ENCODE measurements around the gene GPR155. TPM values are rescaled to one million over a fixed set of nuclear protein-coding genes. Genes with fewer than 3 reads are reported as not detected.
"Not testable (repeated sequence)": the region's sequence is repeated elsewhere in the genome, so short reads cannot be mapped to it uniquely, and the experiment has no call there.

The GPR155 gene
- total and polyA plus RNA-seq, 4 donors, result 15.4 to 53.8 (median 23.2) TPM

DNA sequence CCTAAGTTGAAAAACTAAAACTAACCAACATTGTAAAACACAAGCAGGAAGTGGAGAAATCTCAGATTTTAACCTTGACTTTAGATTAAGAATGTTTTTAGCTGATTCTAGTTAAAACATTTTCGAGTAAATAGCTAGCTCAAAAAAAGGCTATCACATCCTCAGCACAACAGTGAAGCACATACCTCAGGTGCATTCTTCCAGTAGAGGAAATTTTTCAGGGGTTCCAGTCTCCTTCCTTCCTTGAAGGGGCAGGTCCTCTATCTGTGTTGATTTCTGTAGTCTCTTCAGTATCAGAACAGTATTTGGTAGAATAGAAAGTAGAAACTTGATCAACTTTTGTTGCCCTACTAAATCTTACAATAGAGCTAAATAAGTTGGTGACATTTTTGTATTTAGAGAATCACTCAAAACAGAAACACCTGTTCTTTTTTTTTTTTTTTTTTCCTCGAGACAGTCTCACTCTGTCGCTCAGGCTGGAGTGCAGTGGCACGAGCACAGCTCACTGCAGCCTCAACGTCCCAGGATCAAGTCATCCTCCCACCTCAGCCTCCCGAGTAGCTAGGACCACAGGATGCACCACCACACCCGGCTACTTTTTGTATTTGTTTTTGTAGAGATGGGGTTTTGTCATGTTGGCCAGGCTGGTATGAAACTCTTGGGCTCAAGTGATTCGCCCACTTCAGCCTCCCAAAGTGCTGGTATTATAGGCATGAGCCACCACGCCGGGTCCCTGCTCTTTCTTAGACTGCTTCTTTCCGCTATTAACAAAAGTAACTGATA is 6.9 kb upstream of the GPR155 start:
- H3K4me1 ChIP-seq (ENCODE audit: control insufficient read depth, insufficient read depth, low read length), result no peaks in the 10 kb centered on the region
- no peaks in the 10 kb centered on the region for H3K9me3 ChIP-seq (ENCODE audit: control insufficient read depth, insufficient read depth, low read length)
- no peaks in the 10 kb centered on the region for H3K27me3 ChIP-seq (ENCODE audit: control insufficient read depth, insufficient read depth, low read length)
- H3K36me3 ChIP-seq (ENCODE audit: control insufficient read depth, insufficient read depth, low read length), result no peaks in the 10 kb centered on the region
- WGBS (ENCODE audit: insufficient coverage), result 100% methylated on average over 3 of the region's 11 CpGs
- H3K27ac ChIP-seq (ENCODE audit: low read depth, low read length), result no peak overlapping the region
- no peak overlapping the region for H3K4me3 ChIP-seq (ENCODE audit: low read depth, low read length)
- DNase-seq (ENCODE audit: low read depth in 4 of 6, low spot score in 6 of 6), result no peak

DNA sequence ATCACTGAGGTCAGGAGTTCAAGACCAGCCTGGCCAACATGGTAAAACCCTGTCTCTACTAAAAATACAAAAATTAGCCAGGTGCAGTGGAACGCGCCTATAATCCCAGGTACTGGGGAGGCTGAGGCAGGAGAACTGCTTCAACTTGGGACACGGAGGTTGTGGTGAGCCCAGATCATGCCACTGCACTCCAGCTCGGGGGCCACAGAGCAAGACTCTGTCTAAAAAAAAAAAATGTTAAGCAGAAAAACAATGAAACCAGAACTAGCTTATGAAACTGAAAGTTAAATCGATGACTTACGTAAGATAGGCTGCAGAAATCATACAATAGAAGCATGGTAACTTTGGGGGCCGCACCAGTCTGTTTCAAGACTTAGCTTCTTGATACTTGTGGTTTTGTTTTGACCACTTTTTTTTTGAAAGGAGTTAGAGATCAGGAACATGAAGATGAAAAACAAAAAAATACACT is 6.2 kb upstream of the GPR155 start:
- H3K4me3 ChIP-seq (ENCODE audit: low read depth, low read length), result no peak overlapping the region
- H3K9me3 ChIP-seq (ENCODE audit: control insufficient read depth, insufficient read depth, low read length), result no peaks in the 10 kb centered on the region
- DNase-seq (ENCODE audit: low read depth in 4 of 6, low spot score in 6 of 6), result no peak
- no peak overlapping the region for H3K27ac ChIP-seq (ENCODE audit: low read depth, low read length)
- WGBS (ENCODE audit: insufficient coverage), result 90% methylated on average over 7 of the region's 7 CpGs
- no peaks in the 10 kb centered on the region for H3K27me3 ChIP-seq (ENCODE audit: control insufficient read depth, insufficient read depth, low read length)
- no peaks in the 10 kb centered on the region for H3K36me3 ChIP-seq (ENCODE audit: control insufficient read depth, insufficient read depth, low read length)
- no peaks in the 10 kb centered on the region for H3K4me1 ChIP-seq (ENCODE audit: control insufficient read depth, insufficient read depth, low read length)

DNA sequence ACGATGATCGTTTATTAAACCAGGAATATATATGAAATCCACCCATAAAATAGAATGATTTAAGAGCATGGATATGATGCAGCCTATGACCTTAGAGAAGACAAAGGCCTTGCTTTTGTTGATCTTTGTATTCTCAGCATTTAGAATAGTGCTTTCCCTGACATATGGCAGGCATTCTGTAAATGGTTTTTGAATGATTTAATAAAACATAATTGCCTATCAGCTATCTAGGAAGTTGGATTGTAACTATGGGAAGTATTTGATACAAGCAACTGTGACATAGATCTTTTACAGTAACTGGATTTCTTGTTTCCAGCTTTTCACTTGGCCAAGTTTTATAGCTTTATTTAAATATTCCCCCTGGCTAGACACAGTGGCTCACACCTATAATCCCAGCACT is 5.1 kb upstream of the GPR155 start:
- no CpG with 5 or more reads among the region's 2 CpGs for WGBS (ENCODE audit: insufficient coverage)
- DNase-seq (ENCODE audit: low read depth in 4 of 6, low spot score in 6 of 6), result peak in 1 of 6 donors; percentile 9
- Histone ChIP-seq H3K4me3 (ENCODE audit: low read depth, low read length) (no peak overlapping the region), H3K36me3 (ENCODE audit: control insufficient read depth, insufficient read depth, low read length) (no peaks in the 10 kb centered on the region), H3K4me1 (ENCODE audit: control insufficient read depth, insufficient read depth, low read length) (no peaks in the 10 kb centered on the region), H3K9me3 (ENCODE audit: control insufficient read depth, insufficient read depth, low read length) (no peaks in the 10 kb centered on the region), H3K27me3 (ENCODE audit: control insufficient read depth, insufficient read depth, low read length) (no peaks in the 10 kb centered on the region), H3K27ac (ENCODE audit: low read depth, low read length) (no peak overlapping the region)

DNA sequence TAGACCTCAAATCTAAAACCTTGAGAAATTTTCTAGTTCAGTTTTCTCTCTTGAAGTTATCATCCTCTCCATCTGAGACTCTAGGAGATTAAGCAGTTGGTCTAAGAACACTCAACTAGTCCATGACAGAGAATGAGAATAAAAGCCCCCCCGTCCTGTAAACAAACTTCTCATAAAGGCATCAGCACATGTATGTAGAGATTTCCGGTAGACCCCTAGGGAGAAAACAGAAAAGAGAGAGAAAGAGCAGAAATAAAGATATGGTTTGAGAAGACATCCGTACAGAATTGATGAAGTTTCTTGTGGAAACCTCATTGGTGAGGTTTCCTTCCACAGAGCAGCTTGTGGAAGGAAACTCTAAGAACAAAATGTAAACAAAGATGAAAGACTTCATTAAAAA is 3.2 kb upstream of the GPR155 start:
- no peaks in the 10 kb centered on the region for H3K36me3 ChIP-seq (ENCODE audit: control insufficient read depth, insufficient read depth, low read length)
- H3K27me3 ChIP-seq (ENCODE audit: control insufficient read depth, insufficient read depth, low read length), result no peaks in the 10 kb centered on the region
- no peak overlapping the region for H3K4me3 ChIP-seq (ENCODE audit: low read depth, low read length)
- H3K4me1 ChIP-seq (ENCODE audit: control insufficient read depth, insufficient read depth, low read length), result peaks cover 11% of the 10 kb centered on the region
- DNase-seq (ENCODE audit: low read depth in 4 of 6, low spot score in 6 of 6), result no peak
- H3K9me3 ChIP-seq (ENCODE audit: control insufficient read depth, insufficient read depth, low read length), result no peaks in the 10 kb centered on the region
- WGBS (ENCODE audit: insufficient coverage), result 71% methylated on average over 1 of the region's 3 CpGs
- no peak overlapping the region for H3K27ac ChIP-seq (ENCODE audit: low read depth, low read length)

DNA sequence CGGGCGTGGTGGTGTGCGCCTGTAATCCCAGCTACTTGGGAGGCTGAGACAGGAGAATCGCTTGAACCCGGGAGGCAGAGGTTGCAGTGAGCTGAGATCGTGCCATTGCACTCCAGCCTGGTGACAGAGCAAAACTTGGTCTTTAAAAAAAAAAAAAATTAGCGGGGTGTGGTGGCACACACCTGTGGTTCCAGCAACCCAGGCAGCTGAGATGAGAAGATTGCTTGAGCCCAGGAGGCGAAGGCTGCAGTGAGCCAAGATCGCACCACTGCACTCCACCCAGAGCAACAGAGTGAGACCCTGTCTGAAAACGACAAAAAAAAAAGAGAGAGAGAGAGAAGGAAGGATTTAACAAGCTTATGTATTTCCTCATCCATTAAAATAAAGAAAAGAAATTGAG is 2.7 kb upstream of the GPR155 start:
- not testable (repeated sequence) for H3K9me3 ChIP-seq (ENCODE audit: control insufficient read depth, insufficient read depth, low read length); H3K27me3 ChIP-seq (ENCODE audit: control insufficient read depth, insufficient read depth, low read length); H3K27ac ChIP-seq (ENCODE audit: low read depth, low read length); H3K4me3 ChIP-seq (ENCODE audit: low read depth, low read length); DNase-seq (ENCODE audit: low read depth in 4 of 6, low spot score in 6 of 6); H3K36me3 ChIP-seq (ENCODE audit: control insufficient read depth, insufficient read depth, low read length)
- 100% methylated on average over 3 of the region's 10 CpGs for WGBS (ENCODE audit: insufficient coverage)
- H3K4me1 ChIP-seq (ENCODE audit: control insufficient read depth, insufficient read depth, low read length), result peaks cover 11% of the 10 kb centered on the region

DNA sequence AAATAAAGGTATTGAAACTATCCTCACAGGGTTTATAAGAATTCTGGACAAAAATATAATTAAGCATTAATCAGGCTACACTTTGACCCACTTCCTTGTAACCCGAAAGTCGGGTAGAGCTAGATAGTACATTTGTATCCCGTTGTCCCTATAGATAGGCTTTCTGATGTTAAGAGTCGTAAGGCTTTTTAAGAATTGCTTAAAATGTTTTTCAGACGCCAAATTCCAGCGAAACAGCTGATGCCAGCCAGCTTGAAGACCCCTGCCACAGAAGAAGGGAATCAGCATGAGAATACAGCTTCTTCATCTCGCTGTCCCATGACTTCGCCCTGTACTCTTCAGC is 962 bp upstream of the GPR155 start:
- 92% methylated on average over 4 of the region's 8 CpGs for WGBS (ENCODE audit: insufficient coverage)
- peaks cover 11% of the 10 kb centered on the region for H3K4me1 ChIP-seq (ENCODE audit: control insufficient read depth, insufficient read depth, low read length)
- no peaks in the 10 kb centered on the region for H3K9me3 ChIP-seq (ENCODE audit: control insufficient read depth, insufficient read depth, low read length)
- H3K4me3 ChIP-seq (ENCODE audit: low read depth, low read length), result no peak overlapping the region
- no peak overlapping the region for H3K27ac ChIP-seq (ENCODE audit: low read depth, low read length)
- no peak for DNase-seq (ENCODE audit: low read depth in 4 of 6, low spot score in 6 of 6)
- no peaks in the 10 kb centered on the region for H3K36me3 ChIP-seq (ENCODE audit: control insufficient read depth, insufficient read depth, low read length)
- no peaks in the 10 kb centered on the region for H3K27me3 ChIP-seq (ENCODE audit: control insufficient read depth, insufficient read depth, low read length)

DNA sequence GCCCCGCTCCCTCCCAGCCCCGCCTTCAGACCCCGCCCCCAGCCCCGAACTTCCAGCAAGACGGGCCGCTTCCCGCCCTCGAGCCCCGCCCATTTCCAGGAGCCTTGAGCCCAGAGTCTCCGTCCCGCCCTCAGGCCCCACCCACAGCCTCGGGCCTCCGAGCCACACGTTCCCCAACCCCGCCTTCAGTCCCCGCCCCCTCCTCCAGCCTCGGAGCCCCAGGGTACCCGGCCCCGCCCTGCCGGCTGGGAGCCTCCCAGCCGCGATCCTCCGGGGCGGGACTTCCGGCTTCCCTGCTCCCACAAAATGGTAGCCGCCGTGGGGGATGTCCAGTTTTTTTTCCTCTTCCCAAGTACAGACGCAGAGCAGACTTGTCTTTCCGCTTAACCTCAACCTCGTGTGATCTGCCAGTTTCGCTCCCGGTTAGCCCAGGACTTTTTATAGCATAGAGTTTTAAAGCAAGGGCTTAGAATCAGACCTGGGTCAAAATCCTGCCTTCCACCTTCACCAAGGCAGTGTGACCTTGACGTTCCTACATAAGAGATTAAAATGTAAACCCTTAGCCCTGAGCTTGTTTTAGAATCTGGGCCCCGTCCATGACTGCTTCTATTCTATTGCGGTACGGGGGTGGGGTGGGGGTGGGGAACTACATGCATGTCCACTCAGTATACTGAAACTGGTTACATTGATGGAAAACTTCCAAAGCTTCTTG is 435 bp upstream of the GPR155 start:
- 0% methylated on average over 20 of the region's 36 CpGs for WGBS (ENCODE audit: insufficient coverage)
- peaks cover 11% of the 10 kb centered on the region for H3K4me1 ChIP-seq (ENCODE audit: control insufficient read depth, insufficient read depth, low read length)
- no peaks in the 10 kb centered on the region for H3K27me3 ChIP-seq (ENCODE audit: control insufficient read depth, insufficient read depth, low read length)
- DNase-seq (ENCODE audit: low read depth in 4 of 6, low spot score in 6 of 6), result peak; percentile 75 to 99 (median 98)
- H3K4me3 ChIP-seq (ENCODE audit: low read depth, low read length), result peak overlapping the region; percentile 89
- no peaks in the 10 kb centered on the region for H3K36me3 ChIP-seq (ENCODE audit: control insufficient read depth, insufficient read depth, low read length)
- H3K27ac ChIP-seq (ENCODE audit: low read depth, low read length), result peak overlapping the region; percentile 81
- no peaks in the 10 kb centered on the region for H3K9me3 ChIP-seq (ENCODE audit: control insufficient read depth, insufficient read depth, low read length)

DNA sequence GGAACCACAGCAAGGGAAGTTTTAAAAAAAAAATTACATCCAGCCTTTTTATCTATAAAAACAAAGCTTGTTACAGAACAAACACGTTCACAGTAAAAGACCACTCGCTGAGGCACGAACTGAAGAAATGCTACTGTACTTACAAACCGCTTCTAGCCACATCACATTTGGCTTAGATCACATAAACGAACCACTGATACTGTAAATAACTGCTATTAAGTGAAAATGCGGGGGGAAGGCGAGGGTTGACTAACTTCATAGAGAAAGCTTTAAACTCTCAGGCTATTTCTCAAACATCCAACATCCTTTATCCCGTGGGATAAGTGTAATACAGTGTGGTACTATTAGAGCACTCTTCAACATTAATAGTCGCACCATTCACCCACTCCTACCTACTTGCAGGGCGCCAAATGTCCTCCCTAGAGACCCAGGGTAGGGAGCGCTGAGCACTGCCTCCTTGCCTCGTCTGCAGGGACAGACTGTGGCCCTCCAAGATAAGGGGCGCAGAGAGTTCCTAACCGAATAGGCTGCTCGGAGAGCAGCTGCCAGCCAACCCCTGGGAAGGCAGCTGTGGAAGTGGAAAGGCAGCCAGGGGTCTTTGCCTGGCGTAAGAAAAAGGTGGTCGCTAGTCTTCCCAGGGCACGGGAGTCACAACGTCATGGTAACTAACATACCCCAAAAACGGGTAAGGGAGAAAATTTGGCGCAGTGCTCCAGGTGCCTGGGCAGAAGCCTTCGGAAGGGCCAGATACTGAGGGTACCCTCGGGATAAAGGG is 854 bp downstream of the GPR155 start:
- Histone ChIP-seq H3K27me3 (ENCODE audit: control insufficient read depth, insufficient read depth, low read length) (no peaks in the 10 kb centered on the region), H3K4me1 (ENCODE audit: control insufficient read depth, insufficient read depth, low read length) (peaks cover 11% of the 10 kb centered on the region), H3K36me3 (ENCODE audit: control insufficient read depth, insufficient read depth, low read length) (no peaks in the 10 kb centered on the region), H3K27ac (ENCODE audit: low read depth, low read length) (peak overlapping the region; percentile 75), H3K4me3 (ENCODE audit: low read depth, low read length) (peak overlapping the region; percentile 89), H3K9me3 (ENCODE audit: control insufficient read depth, insufficient read depth, low read length) (no peaks in the 10 kb centered on the region)
- peak in 5 of 6 donors; percentile 5 to 56 (median 28) for DNase-seq (ENCODE audit: low read depth in 4 of 6, low spot score in 6 of 6)
- 1% methylated on average over 14 of the region's 23 CpGs for WGBS (ENCODE audit: insufficient coverage)

DNA sequence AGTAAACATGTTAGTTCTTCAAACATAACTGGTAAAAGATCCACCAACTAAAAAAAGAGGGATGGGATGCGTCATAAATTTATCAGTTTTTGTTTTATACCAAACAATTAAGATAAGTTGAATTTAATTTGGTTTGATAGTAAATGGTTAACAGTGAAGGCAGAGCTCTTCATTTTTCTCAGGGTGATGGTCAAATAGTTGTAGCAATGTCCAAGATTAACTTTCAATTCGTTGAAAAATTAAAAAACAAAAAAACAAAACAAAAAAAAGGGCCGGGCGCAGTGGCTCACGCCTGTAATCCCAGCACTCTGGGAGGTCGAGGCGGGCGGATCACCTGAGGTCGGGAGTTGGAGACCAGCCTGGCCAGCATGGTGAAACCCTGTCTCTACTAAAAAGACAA is 1.8 kb downstream of the GPR155 start:
- H3K9me3 ChIP-seq (ENCODE audit: control insufficient read depth, insufficient read depth, low read length); H3K27ac ChIP-seq (ENCODE audit: low read depth, low read length); H3K4me3 ChIP-seq (ENCODE audit: low read depth, low read length); H3K36me3 ChIP-seq (ENCODE audit: control insufficient read depth, insufficient read depth, low read length); DNase-seq (ENCODE audit: low read depth in 4 of 6, low spot score in 6 of 6); H3K27me3 ChIP-seq (ENCODE audit: control insufficient read depth, insufficient read depth, low read length): not testable (repeated sequence)
- 88% methylated on average over 5 of the region's 9 CpGs for WGBS (ENCODE audit: insufficient coverage)
- H3K4me1 ChIP-seq (ENCODE audit: control insufficient read depth, insufficient read depth, low read length), result peaks cover 11% of the 10 kb centered on the region

Data from spinal cord (tissue), 10 donors.